Endothelial cell of umbilical vein (primary cell): ENCODE measurements around the gene CPEB1. TPM values are rescaled to one million over a fixed set of nuclear protein-coding genes. Genes with fewer than 3 reads are reported as not detected.

Experiments
- BruUV-seq: library from RNA; stranded (reverse); fragments of 400-500 nt; replicated peaks from 2 replicates; lab custom pipeline; 2021; lab: Mats Ljungman, UMichigan
- CTCF ChIA-PET: fragments of 300-600, 350-600 bp; sonication (Branson Sonifier 250); formaldehyde crosslinking; loops from one replicate; lab custom pipeline; 2021; ENCODE audit warnings: antibody characterized with exemption, inconsistent platforms; lab: Charles Lee
- POLR2A ChIA-PET: fragments of 300-600, 350-600 bp; sonication (Branson Sonifier 250); formaldehyde crosslinking; loops from one replicate; lab custom pipeline; 2021; ENCODE audit warnings: antibody characterized with exemption, inconsistent platforms; lab: Charles Lee
- DNase-seq: peaks from one replicate; pipeline ENCODE4 v3.0.0-alpha.2; 2011; ENCODE audit warnings: low read depth, low spot score
- FAIRE-seq: peaks from 2 replicates; lab custom pipeline; 2011; peaks lifted over from hg19 to GRCh38; lab: Jason Lieb, UNC
- H2AFZ ChIP-seq: 2 replicates; pipeline ENCODE4 v1.6.0; 2012; ENCODE audit warnings: low read depth, low read length, control low read depth, inconsistent platforms
- H3K27ac ChIP-seq: 2 replicates; pipeline ENCODE4 v1.5.1; 2011; ENCODE audit warnings: low read depth, mild to moderate bottlenecking, control low read depth, low read length, moderate library complexity; ENCODE audit not compliant: insufficient read depth
- H3K27me3 ChIP-seq, 2 experiments: 2 replicates each; pipeline versions ENCODE4 v1.6.0 to v1.6.1; 2011; ENCODE audit warnings: low read length in 2 of 2, mixed read lengths in 1 of 2; ENCODE audit not compliant: control insufficient read depth in 2 of 2, insufficient read depth in 2 of 2
- H3K36me3 ChIP-seq, 2 experiments: 2 replicates in 1 of 2; 3 replicates in 1 of 2; pipeline ENCODE4 v1.5.1; 2011; ENCODE audit warnings: low read length in 2 of 2, mild to moderate bottlenecking in 1 of 2, moderate library complexity in 1 of 2; ENCODE audit not compliant: control insufficient read depth in 2 of 2, insufficient read depth in 2 of 2; ENCODE audit errors: extremely low read depth in 1 of 2
- H3K4me1 ChIP-seq: 3 replicates; pipeline ENCODE4 v1.5.1; 2011; ENCODE audit warnings: mild to moderate bottlenecking, low read length; ENCODE audit not compliant: control insufficient read depth, insufficient read depth; ENCODE audit errors: extremely low read depth
- H3K4me2 ChIP-seq: 2 replicates; pipeline ENCODE4 v1.6.1; 2011; ENCODE audit warnings: low read length, control low read depth, mixed read lengths; ENCODE audit not compliant: insufficient read depth
- H3K4me3 ChIP-seq, 3 experiments: fragments of 200-600 bp in 1 of 3; sonication (generic), shearing (Covaris generic) in 1 of 3; replicated peaks in 1 of 3; 2 replicates each; pipeline ENCODE4 v1.5.1; 2011 to 2016; ENCODE audit warnings: control low read depth in 3 of 3, low read length in 3 of 3, mild to moderate bottlenecking in 2 of 3, inconsistent platforms in 1 of 3, low read depth in 1 of 3, moderate library complexity in 1 of 3; ENCODE audit not compliant: insufficient read depth in 1 of 3
- H3K79me2 ChIP-seq: 2 replicates; pipeline ENCODE4 v1.6.0; 2012; ENCODE audit warnings: low read length, inconsistent platforms; ENCODE audit not compliant: control insufficient read depth, insufficient read depth
- H3K9ac ChIP-seq: replicated peaks from 2 replicates; pipeline ENCODE3; 2011; ENCODE audit warnings: low read length, control low read depth; ENCODE audit not compliant: insufficient read depth; ENCODE audit errors: extremely low read depth
- H3K9me1 ChIP-seq: replicated peaks from 3 replicates; pipeline ENCODE4 v1.6.0; 2011; ENCODE audit warnings: mild to moderate bottlenecking, low read length; ENCODE audit not compliant: control insufficient read depth, insufficient read depth; ENCODE audit errors: extremely low read depth
- H3K9me3 ChIP-seq: replicated peaks from 2 replicates; pipeline ENCODE4 v1.5.1; 2012; ENCODE audit warnings: low read length, inconsistent platforms; ENCODE audit not compliant: control insufficient read depth, insufficient read depth
- H4K20me1 ChIP-seq: replicated peaks from 2 replicates; pipeline ENCODE3; 2011; ENCODE audit warnings: mild to moderate bottlenecking, low read length; ENCODE audit not compliant: control insufficient read depth, insufficient read depth; ENCODE audit errors: extremely low read depth
- EZH2 ChIP-seq: IDR thresholded peaks from 2 replicates; pipeline ENCODE4 v1.6.1; 2012; ENCODE audit warnings: borderline replicate concordance, low read depth, mild to moderate bottlenecking, moderate library complexity, low read length, inconsistent platforms; ENCODE audit not compliant: severe bottlenecking
- FOS ChIP-seq: IDR thresholded peaks from 2 replicates; pipeline ENCODE4 v1.6.1; 2011; ENCODE audit warnings: mild to moderate bottlenecking, low read length, moderate library complexity, borderline replicate concordance; ENCODE audit not compliant: insufficient read depth
- GATA2 ChIP-seq: IDR thresholded peaks from 2 replicates; pipeline ENCODE4 v1.7.0; 2011; ENCODE audit warnings: low read depth, mild to moderate bottlenecking, moderate library complexity, mixed read lengths, low read length; ENCODE audit not compliant: insufficient read length, insufficient read depth
- JUN ChIP-seq: IDR thresholded peaks from 2 replicates; pipeline ENCODE4 v1.6.1; 2011; ENCODE audit warnings: borderline replicate concordance, low read depth; ENCODE audit not compliant: insufficient read length, insufficient read depth
- MYC ChIP-seq: IDR thresholded peaks from one replicate; pipeline ENCODE4 v1.6.1; 2011; ENCODE audit warnings: mild to moderate bottlenecking, low read depth, low read length
- POLR2A ChIP-seq: IDR thresholded peaks from 2 replicates; pipeline ENCODE4 v1.6.1; 2012; ENCODE audit warnings: low read depth, mild to moderate bottlenecking, control low read depth, low read length
- POLR2AphosphoS5 ChIP-seq: IDR thresholded peaks from 2 replicates; pipeline ENCODE4 v1.6.1; 2012; ENCODE audit warnings: low read depth, mild to moderate bottlenecking, control low read depth, low read length, moderate library complexity; ENCODE audit not compliant: insufficient read depth
- dilution Hi-C: fragments of 300-500 bp; cut with MboI; formaldehyde crosslinking; loops from one replicate; pipeline ENCODE4 v1.15.0; 2019; ENCODE audit warnings: low sequenced_read_pairs; ENCODE audit not compliant: extremely low pct_ligation_motif_present
- intact Hi-C: fragments of 100-400 bp; cut with micrococcal nuclease; formaldehyde crosslinking; loops from one replicate; pipeline ENCODE4 v1.10.0; 2022
- polyA plus RNA-seq, 4 experiments: library from polyadenylated mRNA; depleted of rRNA in 3 of 4; stranded (reverse) in 3 of 4; unstranded in 1 of 4; fragments of >200 nt; gene quantifications; 2 replicates each; pipeline versions ENCODE4 v1.2.1 to v1.2.3, GENCODE V29; 2011 to 2012; ENCODE audit warnings: missing spikeins in 1 of 4
- total RNA-seq: library from RNA; stranded (reverse); gene quantifications from 2 replicates; pipeline ENCODE4 v1.2.3, GENCODE V29; 2021
- TF ChIP-seq, protein P1 (sequence below), 2 donors: IDR thresholded peaks; 1 replicate in 1 of 2; 2 replicates in 1 of 2; pipeline ENCODE4 v1.5.1; 2011; ENCODE audit warnings: low read length in 2 of 2, mild to moderate bottlenecking in 2 of 2, moderate library complexity in 2 of 2, control low read depth in 1 of 2, inconsistent platforms in 1 of 2, low read depth in 1 of 2; ENCODE audit not compliant: insufficient read depth in 1 of 2; ENCODE audit errors: extremely low read depth in 1 of 2
- TF ChIP-seq, protein P2 (sequence below): IDR thresholded peaks from 2 replicates; pipeline ENCODE4 v1.6.1; 2011; ENCODE audit not compliant: insufficient read depth, insufficient read length

The CPEB1 gene
- total and polyA plus RNA-seq, 2 donors (not counting 3 experiments of a cell fraction or from before 2014, with no cell fraction given) = not detected

GRCh38 chr15:82670699-82671098 is 23.5 kb upstream of the CPEB1 start:
- intact Hi-C loops (no loop called here), dilution Hi-C loops (no loop called here)
- Histone ChIP-seq H3K4me2 (no peak overlapping the region), H3K9me3 (no peaks in the 10 kb centered on the region), H2AFZ (no peak overlapping the region), H3K79me2 (no peaks in the 10 kb centered on the region), H3K4me1 (no peaks in the 10 kb centered on the region), H4K20me1 (no peaks in the 10 kb centered on the region), H3K9me1 (no peaks in the 10 kb centered on the region), H3K9ac (no peak overlapping the region), H3K36me3 (no peaks in the 10 kb centered on the region), H3K4me3 (no peak overlapping the region), H3K27me3 (no peaks in the 10 kb centered on the region), H3K27ac (no peak overlapping the region)
- TF ChIP-seq FOS (no peak), POLR2A (no peak)
- BruUV-seq = no TSS peak
- POLR2A ChIA-PET = no interaction called here
- FAIRE-seq (no peak), DNase-seq (no peak)
- CTCF ChIA-PET = no interaction called here

GRCh38 chr15:82666606-82667005 is 19.4 kb upstream of the CPEB1 start:
- Histone ChIP-seq H3K9me3 (no peaks in the 10 kb centered on the region), H3K27me3 (no peaks in the 10 kb centered on the region), H3K4me3 (no peak overlapping the region), H3K9ac (no peak overlapping the region), H3K4me1 (no peaks in the 10 kb centered on the region), H3K9me1 (no peaks in the 10 kb centered on the region), H2AFZ (no peak overlapping the region), H4K20me1 (no peaks in the 10 kb centered on the region), H3K79me2 (no peaks in the 10 kb centered on the region), H3K36me3 (no peaks in the 10 kb centered on the region), H3K4me2 (no peak overlapping the region), H3K27ac (no peak overlapping the region)
- dilution Hi-C loops = no loop called here
- ChIA-PET POLR2A (no interaction called here), CTCF (no interaction called here)
- BruUV-seq = no TSS peak
- DNase-seq (no peak), FAIRE-seq (no peak)
- intact Hi-C loops = no loop called here
- TF ChIP-seq GATA2 (no peak), MYC (no peak), EZH2 (no peak), JUN (no peak), POLR2A (no peak), POLR2AphosphoS5 (no peak), FOS (no peak)
- TF ChIP-seq, protein P1, sequence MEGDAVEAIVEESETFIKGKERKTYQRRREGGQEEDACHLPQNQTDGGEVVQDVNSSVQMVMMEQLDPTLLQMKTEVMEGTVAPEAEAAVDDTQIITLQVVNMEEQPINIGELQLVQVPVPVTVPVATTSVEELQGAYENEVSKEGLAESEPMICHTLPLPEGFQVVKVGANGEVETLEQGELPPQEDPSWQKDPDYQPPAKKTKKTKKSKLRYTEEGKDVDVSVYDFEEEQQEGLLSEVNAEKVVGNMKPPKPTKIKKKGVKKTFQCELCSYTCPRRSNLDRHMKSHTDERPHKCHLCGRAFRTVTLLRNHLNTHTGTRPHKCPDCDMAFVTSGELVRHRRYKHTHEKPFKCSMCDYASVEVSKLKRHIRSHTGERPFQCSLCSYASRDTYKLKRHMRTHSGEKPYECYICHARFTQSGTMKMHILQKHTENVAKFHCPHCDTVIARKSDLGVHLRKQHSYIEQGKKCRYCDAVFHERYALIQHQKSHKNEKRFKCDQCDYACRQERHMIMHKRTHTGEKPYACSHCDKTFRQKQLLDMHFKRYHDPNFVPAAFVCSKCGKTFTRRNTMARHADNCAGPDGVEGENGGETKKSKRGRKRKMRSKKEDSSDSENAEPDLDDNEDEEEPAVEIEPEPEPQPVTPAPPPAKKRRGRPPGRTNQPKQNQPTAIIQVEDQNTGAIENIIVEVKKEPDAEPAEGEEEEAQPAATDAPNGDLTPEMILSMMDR (IDR thresholded peaks at IDR 0.05; ENCODE audit: extremely low read depth in 1 of 2, insufficient read depth in 1 of 2, low read depth in 1 of 2, low read length in 2 of 2) = no peak
- TF ChIP-seq, protein P2, sequence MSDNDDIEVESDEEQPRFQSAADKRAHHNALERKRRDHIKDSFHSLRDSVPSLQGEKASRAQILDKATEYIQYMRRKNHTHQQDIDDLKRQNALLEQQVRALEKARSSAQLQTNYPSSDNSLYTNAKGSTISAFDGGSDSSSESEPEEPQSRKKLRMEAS = no peak
